H1 (cell line): ENCODE data around the gene PTGDS. TPM values are rescaled to one million over a fixed set of nuclear protein-coding genes. Genes with fewer than 3 reads are reported as not detected.

Experiments
- CTCF ChIA-PET: fragments of 300-600 bp; sonication (Branson Sonifier 250); formaldehyde crosslinking; loops from one replicate; lab custom pipeline; 2021; ENCODE audit not compliant: partially characterized antibody; lab: Charles Lee
- POLR2A ChIA-PET: fragments of 300-600 bp; sonication (Branson Sonifier 250); formaldehyde crosslinking; loops from one replicate; lab custom pipeline; 2021; ENCODE audit warnings: inconsistent platforms; ENCODE audit not compliant: partially characterized antibody; lab: Charles Lee
- DNase-seq, 2 experiments: peaks; one replicate each; pipeline versions ENCODE4 v3.0.0 to v3.0.0-alpha.2; 2010 to 2022; ENCODE audit warnings: low spot score in 2 of 2, low read depth in 1 of 2, mixed read lengths in 1 of 2
- FAIRE-seq: peaks from 2 replicates; lab custom pipeline; 2011; peaks lifted over from hg19 to GRCh38; lab: Jason Lieb, UNC
- H2AFZ ChIP-seq: 2 replicates; pipeline ENCODE4 v1.8.1; 2012; ENCODE audit warnings: low read length, inconsistent platforms
- H2AK5ac ChIP-seq: 2 replicates; pipeline ENCODE4 v1.6.1; 2013; ENCODE audit warnings: low read depth, low read length
- H2BK120ac ChIP-seq: replicated peaks from 2 replicates; pipeline ENCODE3; 2013; ENCODE audit warnings: low read depth, low read length, inconsistent platforms
- H2BK12ac ChIP-seq: 2 replicates; pipeline ENCODE4 v1.6.1; 2013; ENCODE audit warnings: low read depth, low read length
- H2BK15ac ChIP-seq: 2 replicates; pipeline ENCODE4 v1.6.1; 2013; ENCODE audit warnings: low read length
- H2BK20ac ChIP-seq: 2 replicates; pipeline ENCODE4 v1.6.1; 2013; ENCODE audit warnings: low read length
- H2BK5ac ChIP-seq: 2 replicates; pipeline ENCODE4 v1.6.1; 2013; ENCODE audit warnings: low read depth, low read length
- H3K14ac ChIP-seq: 2 replicates; pipeline ENCODE4 v1.6.1; 2013; ENCODE audit warnings: inconsistent platforms; ENCODE audit not compliant: insufficient read length
- H3K18ac ChIP-seq: 2 replicates; pipeline ENCODE4 v1.6.1; 2013; ENCODE audit warnings: low read length; ENCODE audit errors: extremely low read depth
- H3K23ac ChIP-seq: 2 replicates; pipeline ENCODE4 v1.6.1; 2013; ENCODE audit warnings: inconsistent platforms; ENCODE audit not compliant: insufficient read length
- H3K23me2 ChIP-seq: 2 replicates; pipeline ENCODE4 v1.6.1; 2013; ENCODE audit warnings: low read depth, low read length
- H3K27ac ChIP-seq: 2 replicates; pipeline ENCODE4 v1.6.1; 2011; ENCODE audit warnings: low read depth, low read length, inconsistent platforms
- H3K27me3 ChIP-seq, 4 experiments: replicated peaks in 1 of 4; 1 replicate in 1 of 4; 2 replicates in 3 of 4; pipeline versions ENCODE4 v1.6.1 to v1.8.1; 2011 to 2013; ENCODE audit warnings: low read length in 3 of 4, mild to moderate bottlenecking in 3 of 4, inconsistent platforms in 2 of 4, mixed read lengths in 2 of 4, moderate library complexity in 1 of 4; ENCODE audit not compliant: control insufficient read depth in 3 of 4, insufficient read depth in 3 of 4; ENCODE audit errors: extremely low read depth in 1 of 4
- H3K36me3 ChIP-seq, 4 experiments: 2 replicates each; pipeline versions ENCODE4 v1.6.1 to v1.8.1; 2011 to 2013; ENCODE audit warnings: mild to moderate bottlenecking in 4 of 4, low read length in 3 of 4, moderate library complexity in 2 of 4, control low read depth in 1 of 4, inconsistent platforms in 1 of 4; ENCODE audit not compliant: insufficient read depth in 4 of 4, control insufficient read depth in 2 of 4
- H3K4ac ChIP-seq: replicated peaks from 2 replicates; pipeline ENCODE3; 2013; ENCODE audit warnings: low read length, low read depth, mixed read lengths, inconsistent platforms; ENCODE audit not compliant: insufficient read length
- H3K4me1 ChIP-seq, 4 experiments: replicated peaks in 1 of 4; 1 replicate in 1 of 4; 2 replicates in 3 of 4; pipeline versions ENCODE4 v1.6.1 to v1.8.1; 2011 to 2013; ENCODE audit warnings: low read length in 3 of 4, inconsistent platforms in 2 of 4, mixed read lengths in 1 of 4; ENCODE audit not compliant: insufficient read depth in 4 of 4, control insufficient read depth in 3 of 4
- H3K4me2 ChIP-seq, 2 experiments: 2 replicates each; pipeline versions ENCODE4 v1.6.1 to v1.8.1; 2011 to 2013; ENCODE audit warnings: low read depth in 2 of 2, low read length in 2 of 2, control low read depth in 1 of 2, inconsistent platforms in 1 of 2, mild to moderate bottlenecking in 1 of 2; ENCODE audit not compliant: insufficient read depth in 1 of 2
- H3K4me3 ChIP-seq, 4 experiments: fragments of 200-600, 300-600 bp in 1 of 4; sonication (generic), shearing (Covaris generic), sonication (Bioruptor Twin) in 1 of 4; 2 replicates each; pipeline versions ENCODE4 v1.5.1 to v1.8.1; 2011 to 2016; ENCODE audit warnings: low read length in 4 of 4, low read depth in 3 of 4, control low read depth in 2 of 4, inconsistent platforms in 2 of 4, mild to moderate bottlenecking in 2 of 4, mixed read lengths in 1 of 4, moderate library complexity in 1 of 4; ENCODE audit not compliant: insufficient read depth in 2 of 4; ENCODE audit errors: extremely low read depth in 1 of 4
- H3K56ac ChIP-seq: replicated peaks from 2 replicates; pipeline ENCODE3; 2013; ENCODE audit warnings: low read depth, mild to moderate bottlenecking, mixed read lengths, low read length, inconsistent platforms; ENCODE audit not compliant: insufficient read length
- H3K79me1 ChIP-seq: 2 replicates; pipeline ENCODE4 v1.6.1; 2013; ENCODE audit warnings: low read depth, low read length, control low read depth
- H3K79me2 ChIP-seq, 2 experiments: 2 replicates each; pipeline versions ENCODE4 v1.6.1 to v1.8.1; 2012 to 2013; ENCODE audit warnings: low read length in 2 of 2, mild to moderate bottlenecking in 2 of 2, inconsistent platforms in 1 of 2; ENCODE audit not compliant: insufficient read depth in 2 of 2, control insufficient read depth in 1 of 2
- H3K9ac ChIP-seq, 4 experiments: replicated peaks in 1 of 4; 1 replicate in 1 of 4; 2 replicates in 3 of 4; pipeline versions ENCODE4 v1.6.1 to v1.8.1; 2011 to 2013; ENCODE audit warnings: low read depth in 3 of 4, low read length in 3 of 4, control low read depth in 2 of 4, mild to moderate bottlenecking in 2 of 4, moderate library complexity in 2 of 4, inconsistent platforms in 1 of 4; ENCODE audit errors: extremely low read depth in 1 of 4
- H3K9me3 ChIP-seq, 2 experiments: 2 replicates each; pipeline versions ENCODE4 v1.6.1 to v1.8.1; 2012 to 2013; ENCODE audit warnings: mild to moderate bottlenecking in 2 of 2, moderate library complexity in 2 of 2, control low read depth in 1 of 2, inconsistent platforms in 1 of 2, low read depth in 1 of 2, low read length in 1 of 2, mixed read lengths in 1 of 2; ENCODE audit not compliant: insufficient read depth in 2 of 2
- H4K20me1 ChIP-seq, 2 experiments: replicated peaks in 1 of 2; 2 replicates each; pipeline versions ENCODE3 to v1.8.1; 2011 to 2013; ENCODE audit warnings: inconsistent platforms in 2 of 2, low read length in 2 of 2, mild to moderate bottlenecking in 1 of 2; ENCODE audit not compliant: insufficient read depth in 2 of 2, control insufficient read depth in 1 of 2
- H4K5ac ChIP-seq: 2 replicates; pipeline ENCODE4 v1.6.1; 2013; ENCODE audit warnings: low read length, low read depth, mixed read lengths, inconsistent platforms; ENCODE audit not compliant: insufficient read length
- H4K8ac ChIP-seq: 2 replicates; pipeline ENCODE4 v1.8.0; 2013; ENCODE audit warnings: mild to moderate bottlenecking, moderate library complexity, low read length, inconsistent platforms; ENCODE audit not compliant: insufficient read depth; ENCODE audit errors: extremely low read depth
- H4K91ac ChIP-seq: replicated peaks from 2 replicates; pipeline ENCODE3; 2013; ENCODE audit warnings: low read length, mixed read lengths, inconsistent platforms; ENCODE audit not compliant: insufficient read length
- BCL11A ChIP-seq, 2 experiments: IDR thresholded peaks; one replicate each; pipeline ENCODE4 v1.6.1; 2011; ENCODE audit warnings: low read depth in 2 of 2, low read length in 2 of 2, mild to moderate bottlenecking in 2 of 2
- GABPA ChIP-seq: IDR thresholded peaks from 2 replicates; pipeline ENCODE4 v1.6.1; 2011; ENCODE audit warnings: mild to moderate bottlenecking, low read length, moderate library complexity, borderline replicate concordance; ENCODE audit not compliant: insufficient read depth
- NRF1 ChIP-seq: IDR thresholded peaks from 2 replicates; pipeline ENCODE4 v1.6.1; 2011; ENCODE audit warnings: mild to moderate bottlenecking, low read depth, low read length, improper control_type of control experiment
- SIN3A ChIP-seq, 2 experiments: IDR thresholded peaks in 1 of 2; conservative IDR thresholded peaks in 1 of 2; 2 replicates each; pipeline ENCODE4 v1.6.1; 2011 to 2012; ENCODE audit warnings: low read length in 2 of 2, improper control_type of control experiment in 1 of 2, low read depth in 1 of 2, mild to moderate bottlenecking in 1 of 2
- TAF7 ChIP-seq: optimal IDR thresholded peaks from 2 replicates; pipeline ENCODE3; 2011; ENCODE audit warnings: low read depth, mild to moderate bottlenecking, inconsistent platforms, low read length, moderate library complexity, borderline replicate concordance
- TEAD4 ChIP-seq: IDR thresholded peaks from 2 replicates; pipeline ENCODE4 v1.6.1; 2012; ENCODE audit warnings: low read depth, low read length, inconsistent platforms, mixed read lengths
- WGBS, 2 experiments: shearing (Covaris generic) in 1 of 2; methylation state at CpG; one replicate each; pipeline versions ENCODE4 v1.1.6 to v1.1.7; 2013 to 2015; ENCODE audit warnings: low lambda C conversion rate in 2 of 2, mixed read lengths in 2 of 2, inconsistent platforms in 1 of 2, low coverage in 1 of 2, missing lambda C conversion rate in 1 of 2; ENCODE audit not compliant: insufficient replicate concordance in 2 of 2, insufficient coverage in 1 of 2, insufficient read length in 1 of 2; ENCODE audit errors: extremely low coverage in 1 of 2, missing lambda C conversion rate in 1 of 2; 5-methylcytosine and 5-hydroxymethylcytosine counted together
- polyA plus RNA-seq, 7 experiments: library from polyadenylated mRNA; depleted of rRNA in 3 of 7; stranded (reverse) in 5 of 7; unstranded in 2 of 7; fragments of >200 nt in 5 of 7; fragments of 200-250 nt in 2 of 7; gene quantifications; 1 replicate in 5 of 7; 2 replicates in 1 of 7; 4 replicates in 1 of 7; pipeline versions ENCODE4 v1.2.1 to v1.2.3, GENCODE V29; 2011 to 2013; ENCODE audit warnings: missing spikeins in 2 of 7, mixed read lengths in 2 of 7
- total RNA-seq: library from RNA; stranded (reverse); fragmentation: NEBNext Ultra II Directional; extraction: Animal tissue kit (Norgen Biotek cat#: 25700); gene quantifications from 2 replicates; pipeline ENCODE4 v1.2.1, GENCODE V29; 2021
- TF ChIP-seq, protein P1 (sequence below), 3 experiments: IDR thresholded peaks; 1 replicate in 2 of 3; 2 replicates in 1 of 3; pipeline versions ENCODE4 v1.5.1 to v1.6.1; 2011; ENCODE audit warnings: low read length in 3 of 3, mild to moderate bottlenecking in 3 of 3, inconsistent platforms in 2 of 3, low read depth in 1 of 3, moderate library complexity in 1 of 3; ENCODE audit not compliant: insufficient read depth in 1 of 3; ENCODE audit errors: control extremely low read depth in 1 of 3
- TF ChIP-seq, protein P2 (sequence below): IDR thresholded peaks from 2 replicates; pipeline ENCODE4 v1.6.1; 2012; ENCODE audit warnings: low read length, inconsistent platforms

Gene PTGDS
- total and polyA plus RNA-seq, 2 of the 8 experiments (the other 6 are each of a cell fraction or from before 2014, with no cell fraction given): 1.7 to 2.3 TPM

DNA sequence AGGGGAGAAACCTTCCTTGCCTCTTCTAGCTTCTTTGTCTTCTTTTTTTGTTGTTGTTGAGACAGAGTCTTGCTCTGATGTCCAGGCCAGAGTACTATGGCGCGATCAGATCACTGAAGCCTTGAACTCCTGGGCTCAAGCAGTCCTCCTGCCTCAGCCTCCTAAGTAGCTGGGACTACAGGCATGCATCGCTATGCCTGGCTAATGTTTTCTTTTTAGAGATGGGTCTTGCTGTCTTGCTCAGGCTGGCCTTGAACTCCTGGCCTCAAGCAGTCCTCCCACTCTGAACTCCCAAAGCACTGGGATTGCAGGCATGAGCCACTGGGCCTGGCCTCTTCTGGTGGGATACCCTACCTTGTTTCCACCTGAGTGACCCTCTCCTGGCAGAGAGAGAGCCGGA, 11.6 kb downstream of the PTGDS start:
- Histone ChIP-seq H2BK120ac (no peak overlapping the region), H3K4me2 (no peak overlapping the region), H3K36me3 (0 out of 8 replicates have a peak, but pooled peaks cover 0 to under 1% (median 0%) of the 10 kb centered on the region in 4 experiments), H2BK12ac (no peak overlapping the region), H3K23me2 (peaks cover 18% of the 10 kb centered on the region), H4K91ac (no peak overlapping the region), H3K56ac (no peak overlapping the region), H3K14ac (no peak overlapping the region), H3K23ac (no peak overlapping the region), H4K20me1 (peaks cover 0 to 3% of the 10 kb centered on the region in 2 experiments), H4K5ac (no peak overlapping the region), H2BK5ac (no peak overlapping the region), H2BK15ac (0 out of 2 replicates have a peak overlapping the region, but pooled peaks have one; percentile 29), H3K79me2 (no peaks in the 10 kb centered on the region), H4K8ac (no peak overlapping the region), H2AK5ac (no peak overlapping the region), H3K4me3 (no peak overlapping the region), H3K4ac (no peak overlapping the region), H3K18ac (no peak overlapping the region), H2BK20ac (no peak overlapping the region), H3K27me3 (peaks cover 13 to 45% (median 40%) of the 10 kb centered on the region in 4 experiments), H2AFZ (no peak overlapping the region), H3K9me3 (peaks cover 6% of the 10 kb centered on the region in 2 experiments; a peak in 2 of 4 replicates), H3K27ac (no peak overlapping the region), H3K4me1 (peaks cover 0 to 8% (median 5%) of the 10 kb centered on the region in 4 experiments; a peak in 4 of 7 replicates), H3K79me1 (no peaks in the 10 kb centered on the region), H3K9ac (no peak overlapping the region)
- FAIRE-seq (no peak), DNase-seq (no peak)
- ChIA-PET CTCF (interaction anchor here (0.6 to 6.3 kb wide), 11 partner anchors 11 to 385 kb away, joined by 3 to 31 read pairs (median 5); partner anchors contain the start of gene NPDC1), POLR2A (interaction anchor here (1.2 kb wide), 1 partner anchor 152 kb away, joined by 3 read pairs; no protein-coding TSS in a partner anchor)
- WGBS, 2 experiments: 92% methylated on average over 4 of the region's 4 CpGs; no CpG with 5 or more reads in 1 of the 2 experiments
- TF ChIP-seq, protein P1, sequence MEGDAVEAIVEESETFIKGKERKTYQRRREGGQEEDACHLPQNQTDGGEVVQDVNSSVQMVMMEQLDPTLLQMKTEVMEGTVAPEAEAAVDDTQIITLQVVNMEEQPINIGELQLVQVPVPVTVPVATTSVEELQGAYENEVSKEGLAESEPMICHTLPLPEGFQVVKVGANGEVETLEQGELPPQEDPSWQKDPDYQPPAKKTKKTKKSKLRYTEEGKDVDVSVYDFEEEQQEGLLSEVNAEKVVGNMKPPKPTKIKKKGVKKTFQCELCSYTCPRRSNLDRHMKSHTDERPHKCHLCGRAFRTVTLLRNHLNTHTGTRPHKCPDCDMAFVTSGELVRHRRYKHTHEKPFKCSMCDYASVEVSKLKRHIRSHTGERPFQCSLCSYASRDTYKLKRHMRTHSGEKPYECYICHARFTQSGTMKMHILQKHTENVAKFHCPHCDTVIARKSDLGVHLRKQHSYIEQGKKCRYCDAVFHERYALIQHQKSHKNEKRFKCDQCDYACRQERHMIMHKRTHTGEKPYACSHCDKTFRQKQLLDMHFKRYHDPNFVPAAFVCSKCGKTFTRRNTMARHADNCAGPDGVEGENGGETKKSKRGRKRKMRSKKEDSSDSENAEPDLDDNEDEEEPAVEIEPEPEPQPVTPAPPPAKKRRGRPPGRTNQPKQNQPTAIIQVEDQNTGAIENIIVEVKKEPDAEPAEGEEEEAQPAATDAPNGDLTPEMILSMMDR (IDR thresholded peaks at IDR 0.05; ENCODE audit: control extremely low read depth in 1 of 3, insufficient read depth in 1 of 3, low read depth in 1 of 3, low read length in 3 of 3): no peak
- no peak for TF ChIP-seq GABPA
- TF ChIP-seq BCL11A (IDR thresholded peaks at IDR 0.05; ENCODE audit: low read depth in 2 of 2, low read length in 2 of 2): no peak
- no peak for TF ChIP-seq SIN3A (conservative IDR thresholded peaks at IDR 0.05 in 1 of 2, IDR thresholded peaks at IDR 0.05 in 1 of 2; ENCODE audit: low read depth in 1 of 2, low read length in 2 of 2)
- TF ChIP-seq TEAD4: no peak
- TF ChIP-seq TAF7: no peak
- TF ChIP-seq, protein P2, sequence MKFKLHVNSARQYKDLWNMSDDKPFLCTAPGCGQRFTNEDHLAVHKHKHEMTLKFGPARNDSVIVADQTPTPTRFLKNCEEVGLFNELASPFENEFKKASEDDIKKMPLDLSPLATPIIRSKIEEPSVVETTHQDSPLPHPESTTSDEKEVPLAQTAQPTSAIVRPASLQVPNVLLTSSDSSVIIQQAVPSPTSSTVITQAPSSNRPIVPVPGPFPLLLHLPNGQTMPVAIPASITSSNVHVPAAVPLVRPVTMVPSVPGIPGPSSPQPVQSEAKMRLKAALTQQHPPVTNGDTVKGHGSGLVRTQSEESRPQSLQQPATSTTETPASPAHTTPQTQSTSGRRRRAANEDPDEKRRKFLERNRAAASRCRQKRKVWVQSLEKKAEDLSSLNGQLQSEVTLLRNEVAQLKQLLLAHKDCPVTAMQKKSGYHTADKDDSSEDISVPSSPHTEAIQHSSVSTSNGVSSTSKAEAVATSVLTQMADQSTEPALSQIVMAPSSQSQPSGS: no peak
- no peak for TF ChIP-seq NRF1
